PC-3 (cell line): ENCODE data around the gene SFXN2.

Source experiments
- CTCF ChIP-seq: fragments of 300-600 bp; sonication (generic); conservative IDR thresholded peaks from 2 replicates; pipeline ENCODE4 v1.5.1; 2017; ENCODE audit warnings: antibody characterized with exemption, low read depth, mild to moderate bottlenecking, low read length
- EZH2 ChIP-seq: fragments of 300-600 bp; sonication (generic); IDR thresholded peaks from one replicate; pipeline ENCODE4 v1.6.1; 2017; ENCODE audit warnings: antibody characterized with exemption, mild to moderate bottlenecking, low read length; ENCODE audit not compliant: unreplicated experiment

GRCh38 chr10:102682416-102682815 is 32.0 kb upstream of the SFXN2 start:
- no peak for TF ChIP-seq CTCF
- no peak for TF ChIP-seq EZH2
